ENCODE data around the gene APOA4. TPM values are rescaled to one million over a fixed set of nuclear protein-coding genes. Genes with fewer than 3 reads are reported as not detected.

The APOA4 gene
- total RNA-seq, 6 experiments from 2014 or later, result not detected

DNA sequence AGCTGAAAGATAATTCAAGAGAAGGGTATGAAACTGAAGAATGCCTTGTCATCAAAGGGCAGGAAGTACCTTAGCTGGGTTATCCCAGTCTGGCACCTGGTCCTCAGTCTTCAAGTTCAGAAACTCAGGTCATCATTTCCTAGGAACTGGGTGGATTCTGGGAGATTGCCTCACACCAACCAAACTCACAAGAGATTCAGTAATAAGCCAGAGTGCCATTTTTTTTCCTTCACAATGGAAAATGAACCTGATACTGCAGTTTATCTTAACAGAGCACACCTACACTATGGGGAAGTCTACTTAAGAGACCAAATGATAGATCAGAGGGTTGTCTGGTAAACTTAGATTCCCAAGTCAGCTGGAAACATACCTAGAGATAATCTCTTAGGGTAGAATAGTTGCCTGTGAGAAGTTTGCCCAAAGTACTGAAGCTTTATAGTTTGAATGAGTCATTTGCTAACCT is 46.6 kb downstream of the APOA4 start:
- Mint-ChIP-seq H3K4me1 (ENCODE audit: low read depth) (peaks cover 39% of the 10 kb centered on the region), H3K4me3 (no peak overlapping the region), H3K36me3 (ENCODE audit: low read depth) (peaks cover 44% of the 10 kb centered on the region), H3K9me3 (no peaks in the 10 kb centered on the region), H3K27me3 (ENCODE audit: insufficient read depth) (no peaks in the 10 kb centered on the region; the same call in none of the 2 replicates), H3K27ac (no peak overlapping the region)
- DNase-seq, result no peak
- no peak for TF ChIP-seq CTCF (IDR thresholded peaks at IDR 0.05)

GRCh38 chr11:116775975-116776374 is 47.1 kb downstream of the APOA4 start:
- DNase-seq, result no peak
- H3K4me3 Mint-ChIP-seq, result no peak overlapping the region
- no peak for TF ChIP-seq CTCF (IDR thresholded peaks at IDR 0.05)
- H3K27ac Mint-ChIP-seq, result no peak overlapping the region
- peaks cover 39% of the 10 kb centered on the region for H3K4me1 Mint-ChIP-seq (ENCODE audit: low read depth)
- no peaks in the 10 kb centered on the region for H3K9me3 Mint-ChIP-seq
- H3K27me3 Mint-ChIP-seq (ENCODE audit: insufficient read depth), result no peaks in the 10 kb centered on the region; the same call in 1 of the 2 replicates
- peaks cover 38% of the 10 kb centered on the region for H3K36me3 Mint-ChIP-seq (ENCODE audit: low read depth)

- Mint-ChIP-seq H3K9me3 (no peaks in the 10 kb centered on the region), H3K4me3 (no peak overlapping the region), H3K27me3 (ENCODE audit: insufficient read depth) (no peaks in the 10 kb centered on the region; the same call in 1 of the 2 replicates), H3K27ac (0 out of 2 replicates have a peak overlapping the region, but pooled peaks have one; percentile 24), H3K36me3 (ENCODE audit: low read depth) (peaks cover 37% of the 10 kb centered on the region), H3K4me1 (ENCODE audit: low read depth) (peaks cover 35% of the 10 kb centered on the region)
- DNase-seq, result no peak
- no peak for TF ChIP-seq CTCF (IDR thresholded peaks at IDR 0.05)
These were observed 48.4 kb downstream of the APOA4 start for GRCh38 chr11:116774661-116775060.

DNA sequence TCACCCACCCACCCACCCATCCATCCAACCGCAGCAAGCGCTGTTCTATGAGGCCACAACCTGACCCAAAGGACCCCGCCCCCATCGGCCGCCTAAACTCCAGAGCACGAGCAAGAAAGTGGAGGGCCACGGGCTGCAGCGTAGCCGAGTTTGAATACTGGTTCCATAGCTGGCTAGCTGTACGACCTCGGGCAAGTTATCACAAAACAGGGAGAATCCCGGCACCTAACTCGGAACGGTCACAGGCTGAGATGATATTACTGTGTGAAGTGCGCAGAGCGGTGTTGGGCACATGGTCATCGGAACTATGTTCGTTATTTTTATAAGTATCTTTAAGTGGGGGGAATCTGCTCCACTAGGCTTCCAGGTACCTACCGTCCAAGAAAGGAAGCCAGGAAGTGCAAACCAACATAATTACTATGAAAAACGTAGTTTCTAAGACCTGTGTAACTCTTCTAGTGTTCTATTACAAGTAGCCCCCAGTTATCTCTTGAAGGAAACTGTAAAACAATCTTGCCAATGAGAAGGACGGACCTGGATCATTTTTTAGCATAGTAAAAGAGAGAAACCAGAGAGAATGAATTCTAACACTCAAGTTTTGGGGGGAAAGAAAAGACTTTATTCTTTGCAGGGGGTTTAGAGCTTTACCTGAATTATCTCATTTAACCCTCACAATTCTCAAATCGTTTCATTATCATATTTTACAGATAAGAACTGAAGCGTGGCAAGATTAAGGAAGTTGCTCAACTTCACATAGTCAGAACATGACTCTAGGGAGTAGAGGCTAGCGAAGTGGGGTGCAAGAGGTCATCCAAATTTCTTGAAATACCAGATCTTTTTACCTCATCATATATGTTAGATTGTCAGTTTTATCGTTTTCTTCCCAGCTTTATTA is 49.7 kb downstream of the APOA4 start:
- H3K4me1 Mint-ChIP-seq (ENCODE audit: low read depth), result peaks cover 35% of the 10 kb centered on the region
- TF ChIP-seq CTCF (IDR thresholded peaks at IDR 0.05), result no peak
- peak overlapping the region; percentile 96 for H3K4me3 Mint-ChIP-seq
- H3K9me3 Mint-ChIP-seq, result no peaks in the 10 kb centered on the region
- no peak for DNase-seq
- H3K27me3 Mint-ChIP-seq (ENCODE audit: insufficient read depth), result no peaks in the 10 kb centered on the region; the same call in 1 of the 2 replicates
- H3K36me3 Mint-ChIP-seq (ENCODE audit: low read depth), result peaks cover 32% of the 10 kb centered on the region
- peak overlapping the region; percentile 91 for H3K27ac Mint-ChIP-seq

- peak within 1 kb of the TSS; percentile 96 for H3K4me3 Mint-ChIP-seq
- DNase-seq, result peak; percentile 81
- H3K36me3 Mint-ChIP-seq (ENCODE audit: low read depth), result peaks cover 24% of the 10 kb centered on the region
- peaks cover 1% of the 10 kb centered on the region for H3K27me3 Mint-ChIP-seq (ENCODE audit: insufficient read depth)
- TF ChIP-seq CTCF (IDR thresholded peaks at IDR 0.05), result no peak
- H3K27ac Mint-ChIP-seq, result peak within 1 kb of the TSS; percentile 91
- H3K9me3 Mint-ChIP-seq, result no peaks in the 10 kb centered on the region
- H3K4me1 Mint-ChIP-seq (ENCODE audit: low read depth), result peaks cover 35% of the 10 kb centered on the region
These were observed 50.5 kb downstream of the APOA4 start, which contains the start of gene BUD13 for GRCh38 chr11:116772443-116773202. TSS of gene BUD13 (minus strand) at chr11:116772987. CDS start at chr11:116772964, 23 bp downstream.
